A673 (cell line): Measurements from ENCODE around the gene FETUB. TPM values are rescaled to one million over a fixed set of nuclear protein-coding genes. Genes with fewer than 3 reads are reported as not detected.

Experiments used
- BruUV-seq: library from RNA; stranded (reverse); fragments of 400-500 nt; replicated peaks from 2 replicates; lab custom pipeline; 2021; lab: Mats Ljungman, UMichigan
- CTCF ChIA-PET: fragments of 300-600 bp; sonication (Branson Sonifier 250); formaldehyde crosslinking; loops from one replicate; lab custom pipeline; 2022; ENCODE audit warnings: antibody characterized with exemption; lab: Charles Lee
- POLR2A ChIA-PET: fragments of 300-600 bp; sonication (Branson Sonifier 250); formaldehyde crosslinking; loops from one replicate; lab custom pipeline; 2022; ENCODE audit warnings: antibody characterized with exemption; ENCODE audit not compliant: low non-redundant PET; lab: Charles Lee
- DNase-seq: peaks from one replicate; pipeline ENCODE4 v3.0.0-alpha.2; 2015; ENCODE audit warnings: low spot score
- H3K27ac ChIP-seq: fragments of 200-600 bp; sonication (generic); 2 replicates; pipeline ENCODE4 v1.5.1; 2016; ENCODE audit warnings: mixed run types, low read depth, mild to moderate bottlenecking, mixed read lengths, antibody characterized with exemption, low read length; ENCODE audit not compliant: poor library complexity, severe bottlenecking
- H3K27me3 ChIP-seq: fragments of 200-600 bp; sonication (generic); replicated peaks from 2 replicates; pipeline ENCODE4 v1.6.1; 2017; ENCODE audit warnings: mixed run types, low read depth, mild to moderate bottlenecking, mixed read lengths, antibody characterized with exemption, low read length; ENCODE audit not compliant: insufficient read depth, poor library complexity
- H3K36me3 ChIP-seq: fragments of 200-600 bp; sonication (generic); 2 replicates; pipeline ENCODE4 v1.6.1; 2016; ENCODE audit warnings: mixed run types, mild to moderate bottlenecking, mixed read lengths, antibody characterized with exemption, low read length; ENCODE audit not compliant: insufficient read depth, poor library complexity, severe bottlenecking
- H3K4me1 ChIP-seq: fragments of 200-600 bp; sonication (generic); 2 replicates; pipeline ENCODE4 v1.6.1; 2017; ENCODE audit warnings: mixed run types, mild to moderate bottlenecking, mixed read lengths, antibody characterized with exemption, low read length; ENCODE audit not compliant: insufficient read depth, poor library complexity, severe bottlenecking
- H3K4me3 ChIP-seq: fragments of 200-600 bp; sonication (generic); 2 replicates; pipeline ENCODE4 v1.5.1; 2016; ENCODE audit warnings: low read depth, mixed run types, mild to moderate bottlenecking, mixed read lengths, low read length; ENCODE audit not compliant: poor library complexity, severe bottlenecking
- H3K9me3 ChIP-seq: fragments of 200-600 bp; sonication (generic); 2 replicates; pipeline ENCODE4 v1.6.1; 2016; ENCODE audit warnings: mixed run types, low read depth, mild to moderate bottlenecking, mixed read lengths, antibody characterized with exemption, low read length; ENCODE audit not compliant: poor library complexity, severe bottlenecking
- CTCF ChIP-seq: fragments of 300-800, 200-600 bp; sonication (generic); conservative IDR thresholded peaks from 2 replicates; pipeline ENCODE4 v1.5.1; 2017; ENCODE audit warnings: low read depth, mild to moderate bottlenecking, antibody characterized with exemption, low read length, moderate library complexity, mixed read lengths
- EZH2 ChIP-seq: fragments of 200-600 bp; sonication (generic); IDR thresholded peaks from 2 replicates; pipeline ENCODE4 v1.6.1; 2017; ENCODE audit warnings: borderline replicate concordance, low read depth, mild to moderate bottlenecking, mixed read lengths, antibody characterized with exemption, low read length; ENCODE audit not compliant: poor library complexity, severe bottlenecking
- intact Hi-C: fragments of 100-400 bp; cut with micrococcal nuclease; formaldehyde crosslinking; loops from one replicate; pipeline ENCODE4 v1.10.0; 2022; ENCODE audit not compliant: unreplicated experiment
- total RNA-seq: library from RNA; stranded (reverse); gene quantifications from 2 replicates; pipeline ENCODE4 v1.2.3, GENCODE V29; 2021

The FETUB gene
- total RNA-seq, 1 experiment from 2014 or later: not detected

GRCh38 chr3:186664119-186664495, 23.9 kb downstream of the FETUB start:
- H3K9me3 ChIP-seq: no peaks in the 10 kb centered on the region
- no peak for DNase-seq
- CTCF ChIA-PET: no interaction called here

GRCh38 chr3:186664506-186664905, 24.3 kb downstream of the FETUB start:
- H3K9me3 ChIP-seq: no peaks in the 10 kb centered on the region
- TF ChIP-seq CTCF (no peak), EZH2 (no peak)
- peaks cover 3% of the 10 kb centered on the region for H3K27me3 ChIP-seq
- intact Hi-C loops: no loop called here
- no peak overlapping the region for H3K27ac ChIP-seq
- no TSS peak for BruUV-seq
- ChIA-PET POLR2A (no interaction called here), CTCF (no interaction called here)
- no peaks in the 10 kb centered on the region for H3K36me3 ChIP-seq
- H3K4me1 ChIP-seq: no peaks in the 10 kb centered on the region
- DNase-seq: no peak
- no peak overlapping the region for H3K4me3 ChIP-seq

More at GRCh38 chr3:186664119-186664495, 23.9 kb downstream of the FETUB start:
- TF ChIP-seq CTCF (no peak), EZH2 (no peak)
- no peaks in the 10 kb centered on the region for H3K4me1 ChIP-seq
- intact Hi-C loops: no loop called here
- H3K36me3 ChIP-seq: no peaks in the 10 kb centered on the region
- H3K27me3 ChIP-seq: peaks cover 3% of the 10 kb centered on the region
- no peak overlapping the region for H3K27ac ChIP-seq
- POLR2A ChIA-PET: no interaction called here
- no TSS peak for BruUV-seq
- no peak overlapping the region for H3K4me3 ChIP-seq

GRCh38 chr3:186665625-186666188, 25.5 kb downstream of the FETUB start, which contains the start of gene HRG:
Gene HRG (plus strand): TSS chr3:186666014. CDS start chr3:186666032, 18 bp downstream.
- CTCF ChIA-PET: no interaction called here
- H3K4me1 ChIP-seq: no peaks in the 10 kb centered on the region
- no peak within 1 kb of the TSS for H3K27ac ChIP-seq
- H3K36me3 ChIP-seq: no peaks in the 10 kb centered on the region
- intact Hi-C loops: no loop called here
- no peak within 1 kb of the TSS for H3K4me3 ChIP-seq
- BruUV-seq: no TSS peak
- no peak for DNase-seq
- peaks cover 3% of the 10 kb centered on the region for H3K27me3 ChIP-seq
- TF ChIP-seq CTCF: no peak
- no peak for TF ChIP-seq EZH2
- no peaks in the 10 kb centered on the region for H3K9me3 ChIP-seq
- POLR2A ChIA-PET: no interaction called here
